ENCODE measurements around the gene YWHAH.

Gene YWHAH

GRCh38 chr22:31948002-31948401 is 3.7 kb downstream of the YWHAH start:
- no peak for TF ChIP-seq CTCF (IDR thresholded peaks at IDR 0.05; ENCODE audit: low read depth, low read length)

GRCh38 chr22:31950226-31950625 is 5.9 kb downstream of the YWHAH start:
- H3K4me3 ChIP-seq (ENCODE audit: low read depth, low read length), result no peak overlapping the region
- TF ChIP-seq CTCF (IDR thresholded peaks at IDR 0.05; ENCODE audit: low read depth, low read length), result no peak

More at GRCh38 chr22:31948002-31948401, 3.7 kb downstream of the YWHAH start:
- no peak overlapping the region for H3K4me3 ChIP-seq (ENCODE audit: low read depth, low read length)

GRCh38 chr22:31951194-31952093 is 7.1 kb downstream of the YWHAH start:
- H3K4me3 ChIP-seq (ENCODE audit: low read depth, low read length), result no peak overlapping the region
- TF ChIP-seq CTCF (IDR thresholded peaks at IDR 0.05; ENCODE audit: low read depth, low read length), result no peak

GRCh38 chr22:31952094-31952401 is 7.7 kb downstream of the YWHAH start:
- no peak for TF ChIP-seq CTCF (IDR thresholded peaks at IDR 0.05; ENCODE audit: low read depth, low read length)
- no peak overlapping the region for H3K4me3 ChIP-seq (ENCODE audit: low read depth, low read length)

- TF ChIP-seq CTCF (IDR thresholded peaks at IDR 0.05; ENCODE audit: low read depth, low read length), result no peak
- no peak overlapping the region for H3K4me3 ChIP-seq (ENCODE audit: low read depth, low read length)
These were observed 8.1 kb downstream of the YWHAH start for GRCh38 chr22:31952472-31952871.

GRCh38 chr22:31953261-31953660 is 8.9 kb downstream of the YWHAH start:
- TF ChIP-seq CTCF (IDR thresholded peaks at IDR 0.05; ENCODE audit: low read depth, low read length), result no peak
- H3K4me3 ChIP-seq (ENCODE audit: low read depth, low read length), result no peak overlapping the region
